SKM-1 (cell line): Measurements from ENCODE around the gene GNA15.

Experiments
- DNase-seq: peaks from one replicate; lab custom pipeline; 2025; ENCODE audit not compliant: unreplicated experiment; lab: John Stamatoyannopoulos, UW

GNA15 gene

GRCh38 chr19:3105641-3106508, 30.0 kb upstream of the GNA15 start:
- no peak for DNase-seq

DNA sequence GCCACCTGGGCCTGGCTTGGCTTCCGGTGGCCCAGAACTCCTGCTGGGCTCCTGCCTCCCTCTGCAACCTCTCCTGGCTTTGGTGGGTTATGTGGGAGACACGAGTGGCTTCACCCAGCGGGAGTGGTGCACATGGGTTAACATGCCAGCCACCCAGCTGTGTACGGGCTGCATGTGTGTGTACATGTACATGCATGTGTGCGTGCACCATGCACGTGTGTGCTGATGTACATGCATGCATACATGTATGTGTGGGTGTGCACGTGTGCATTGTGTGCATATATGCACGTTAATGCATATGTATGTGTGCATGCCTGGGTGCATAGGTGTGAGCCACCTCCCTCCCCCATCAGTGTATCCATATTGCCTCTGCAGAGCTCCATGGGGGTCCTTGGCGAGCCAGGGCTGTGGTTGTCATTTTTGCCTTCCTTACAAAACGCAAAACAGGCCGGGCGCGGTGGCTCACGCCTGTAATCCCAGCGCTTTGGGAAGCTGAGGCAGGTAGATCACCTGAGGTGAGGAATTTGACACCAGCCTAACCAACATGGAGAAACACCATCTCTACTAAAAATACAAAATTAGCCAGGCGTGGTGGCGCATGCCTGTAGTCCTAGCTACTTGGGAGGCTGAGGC, 29.2 kb upstream of the GNA15 start:
- DNase-seq = no peak

GRCh38 chr19:3107658-3108057, 28.2 kb upstream of the GNA15 start:
- DNase-seq = no peak

DNA sequence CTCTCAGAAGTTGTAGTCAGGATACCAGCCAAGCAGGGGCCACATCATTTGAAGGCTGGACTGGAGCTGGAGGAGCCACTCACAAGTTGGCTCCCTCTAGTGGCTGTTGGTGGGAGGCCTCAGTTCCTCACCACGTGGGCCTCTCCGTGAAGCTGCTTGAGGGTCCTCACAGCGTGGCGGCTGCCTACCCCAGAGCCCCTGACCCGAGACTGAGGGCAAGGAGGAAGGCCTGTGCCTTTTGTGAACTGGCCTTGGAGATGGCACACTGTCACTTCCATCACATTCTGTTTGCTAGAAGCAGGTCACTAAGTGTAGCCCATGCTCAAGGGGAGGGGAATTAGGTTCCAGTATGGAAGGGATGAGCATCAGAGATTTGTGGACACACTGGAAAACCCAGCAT, 27.1 kb upstream of the GNA15 start:
- DNase-seq = peak; percentile 84

DNA sequence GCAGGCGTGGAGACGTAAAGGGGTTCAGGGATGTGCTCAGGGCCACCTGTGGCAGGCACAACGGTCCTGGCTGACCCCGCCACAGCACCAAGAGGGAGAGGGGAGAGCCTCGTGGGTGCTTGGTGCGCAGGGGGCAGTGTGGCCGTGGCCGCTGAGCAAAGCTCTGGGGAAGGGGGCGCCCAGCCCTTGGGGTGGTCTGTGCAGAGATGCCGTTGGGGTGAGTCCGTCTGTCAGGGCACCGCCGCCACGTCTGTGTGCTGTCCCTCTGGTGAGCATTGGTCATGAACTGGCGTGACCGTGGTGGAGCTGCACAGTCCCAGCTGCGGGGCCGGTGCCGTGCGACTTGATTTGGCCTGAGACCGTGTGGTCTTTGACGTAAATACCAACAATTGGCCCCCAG, 26.3 kb upstream of the GNA15 start:
- no peak for DNase-seq

DNA sequence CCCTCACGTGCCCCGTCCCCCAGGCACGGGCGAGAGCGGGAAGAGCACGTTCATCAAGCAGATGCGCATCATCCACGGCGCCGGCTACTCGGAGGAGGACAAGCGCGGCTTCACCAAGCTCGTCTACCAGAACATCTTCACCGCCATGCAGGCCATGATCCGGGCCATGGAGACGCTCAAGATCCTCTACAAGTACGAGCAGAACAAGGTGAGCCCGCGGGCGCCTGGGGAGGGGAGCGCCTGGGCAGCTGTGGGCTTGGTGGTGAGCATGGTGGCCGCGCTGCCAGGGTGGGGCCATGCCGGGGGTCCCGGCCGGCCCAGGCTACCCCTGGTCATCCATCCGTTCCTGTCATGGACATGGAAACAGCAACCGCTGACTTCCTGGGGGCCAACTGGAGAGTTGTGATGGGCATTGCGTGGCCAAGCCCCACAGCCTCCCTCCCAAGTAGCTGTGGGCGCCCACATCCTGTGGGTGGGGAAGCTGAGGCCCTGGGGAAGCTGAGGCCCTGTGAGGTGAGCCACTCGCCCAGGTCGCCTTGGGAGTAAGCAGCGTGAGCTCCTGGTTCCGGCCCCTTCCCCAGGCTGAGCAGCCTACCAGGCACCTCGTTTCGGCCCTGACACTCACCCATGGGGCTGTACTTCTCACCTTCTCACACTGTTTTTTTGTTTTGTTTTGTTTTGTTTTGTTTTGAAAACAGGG, 25.6 kb upstream of the GNA15 start:
- DNase-seq = no peak

DNA sequence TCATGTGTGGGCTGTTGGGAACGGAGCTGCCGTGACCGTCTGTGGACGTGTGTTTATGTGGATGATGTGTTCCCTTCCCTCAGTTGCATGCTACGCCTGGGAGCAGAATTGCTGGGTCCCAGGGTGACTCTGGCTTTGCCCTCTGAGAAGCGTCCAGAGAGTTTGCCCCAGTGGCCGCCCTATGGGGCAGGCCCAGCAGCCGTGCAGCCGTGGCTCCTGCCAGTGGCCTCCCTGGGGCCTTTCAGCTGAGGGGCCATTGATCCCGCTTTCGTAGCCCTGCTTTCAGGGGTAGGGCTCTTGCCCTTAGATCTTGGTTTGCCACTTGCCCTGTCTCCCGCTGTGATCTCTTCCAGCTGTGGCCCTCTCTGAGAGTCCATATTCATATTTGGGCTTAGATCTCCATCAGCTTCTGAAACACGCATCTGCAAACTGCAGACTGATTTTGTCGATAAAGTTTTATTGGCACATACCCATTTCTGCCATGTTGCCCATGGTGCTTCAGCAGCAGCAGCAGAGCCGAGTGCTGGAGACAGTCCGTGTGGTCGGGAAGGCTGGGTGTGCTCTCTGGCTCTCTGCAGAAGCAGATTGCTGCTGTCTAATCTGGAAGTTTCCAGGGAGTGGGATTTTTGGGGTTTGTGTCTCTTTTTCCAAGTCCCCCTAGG, 24.1 kb upstream of the GNA15 start:
- DNase-seq = no peak

DNA sequence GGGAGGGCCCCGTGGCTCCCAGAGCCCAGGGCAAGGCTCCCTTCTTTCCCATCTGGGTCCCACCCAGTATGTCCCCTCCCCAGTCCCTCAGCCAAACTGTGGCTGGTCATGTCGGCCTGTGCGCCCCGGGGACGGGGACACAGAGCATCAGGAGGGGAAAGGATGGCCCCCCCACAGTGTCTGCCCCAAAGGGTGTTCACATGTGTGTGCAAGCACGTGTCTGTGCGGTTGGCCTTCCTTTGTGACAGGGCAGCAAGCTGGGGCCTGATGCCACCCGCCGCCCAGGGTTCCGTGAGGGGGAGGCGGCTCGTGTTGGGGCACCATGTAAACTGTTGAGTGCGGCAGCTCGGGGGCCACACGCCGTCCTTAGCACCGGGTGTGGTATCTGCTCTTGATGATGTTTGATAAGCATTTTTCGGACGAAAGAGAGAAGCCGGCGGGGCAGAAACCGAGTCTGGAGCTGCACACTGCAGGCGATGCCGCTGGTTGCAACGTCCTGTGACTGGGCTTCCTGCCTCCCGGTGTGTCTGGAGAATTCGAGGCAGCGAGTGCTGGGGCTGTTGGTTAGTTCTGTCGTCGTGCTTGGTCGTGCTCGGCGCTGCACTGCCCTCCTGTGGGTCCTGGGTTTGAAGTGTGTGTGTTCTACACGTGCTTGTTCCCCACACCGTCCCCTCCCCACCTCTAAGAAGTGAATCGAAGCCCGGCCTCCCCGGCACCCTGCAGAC, 23.3 kb upstream of the GNA15 start:
- no peak for DNase-seq

- no peak for DNase-seq
Measured at GRCh38 chr19:3113100-3114017, 22.5 kb upstream of the GNA15 start.

- no peak for DNase-seq
Measured at GRCh38 chr19:3114018-3114726, 21.7 kb upstream of the GNA15 start.

DNA sequence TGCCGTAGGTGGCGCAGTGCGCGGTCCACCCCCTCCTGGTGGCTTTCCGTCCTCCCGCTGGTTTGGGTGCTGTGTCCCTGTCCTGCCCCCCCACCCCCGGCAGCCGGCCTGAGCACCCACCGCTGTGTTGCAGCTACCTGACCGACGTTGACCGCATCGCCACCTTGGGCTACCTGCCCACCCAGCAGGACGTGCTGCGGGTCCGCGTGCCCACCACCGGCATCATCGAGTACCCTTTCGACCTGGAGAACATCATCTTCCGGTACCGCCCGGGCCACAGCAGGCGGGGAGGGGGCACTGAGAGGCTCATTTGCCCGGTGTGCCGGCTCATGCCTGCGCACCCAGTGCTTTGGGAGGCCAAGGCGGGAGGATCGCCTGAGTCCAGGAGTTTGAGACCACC, 21.0 kb upstream of the GNA15 start:
- DNase-seq = no peak

DNA sequence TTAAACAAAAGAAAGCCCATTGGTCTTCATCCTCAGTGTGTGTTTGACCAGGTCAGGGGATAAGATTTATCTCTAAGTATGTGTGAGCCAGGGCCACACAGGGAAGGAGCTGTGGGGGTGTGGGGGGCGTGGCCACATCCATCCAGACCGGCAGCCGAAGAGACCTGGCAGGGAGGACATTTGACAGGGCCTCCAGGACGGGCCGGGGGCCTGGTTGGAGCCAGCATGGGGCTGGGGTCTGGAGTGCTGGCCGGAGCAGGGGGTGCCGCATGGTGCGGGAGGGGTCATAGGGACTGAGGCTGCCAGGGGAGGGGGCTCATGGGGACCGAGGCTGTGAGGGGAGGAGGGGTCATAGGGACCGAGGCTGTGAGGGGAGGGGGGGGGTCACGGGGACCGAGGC, 20.4 kb upstream of the GNA15 start:
- no peak for DNase-seq

GRCh38 chr19:3115916-3116602, 19.8 kb upstream of the GNA15 start:
- no peak for DNase-seq

DNA sequence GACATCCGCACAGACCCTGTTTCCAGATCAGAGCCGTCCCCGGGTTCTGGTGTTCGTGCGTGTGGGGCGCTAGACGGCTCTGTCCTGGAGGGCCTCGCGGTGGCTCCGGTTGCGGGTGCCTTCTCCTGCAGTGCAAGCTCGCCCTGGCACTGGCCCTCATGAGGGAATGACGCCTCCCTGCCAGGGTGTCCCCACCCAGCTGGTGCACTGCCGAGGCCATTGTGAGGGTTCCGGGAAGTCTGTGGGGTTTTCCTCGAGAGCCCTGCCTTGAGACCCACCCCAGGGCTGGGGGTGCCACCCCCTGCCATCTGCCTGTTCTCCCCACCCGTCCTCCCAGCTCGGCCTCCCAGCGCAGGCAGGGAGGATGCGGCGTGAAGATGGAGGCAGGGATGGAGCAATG, 19.2 kb upstream of the GNA15 start:
- no peak for DNase-seq

- no peak for DNase-seq
Measured at GRCh38 chr19:3117716-3118115, 18.1 kb upstream of the GNA15 start.

- no peak for DNase-seq
Measured at GRCh38 chr19:3118232-3119070, 17.4 kb upstream of the GNA15 start.

DNA sequence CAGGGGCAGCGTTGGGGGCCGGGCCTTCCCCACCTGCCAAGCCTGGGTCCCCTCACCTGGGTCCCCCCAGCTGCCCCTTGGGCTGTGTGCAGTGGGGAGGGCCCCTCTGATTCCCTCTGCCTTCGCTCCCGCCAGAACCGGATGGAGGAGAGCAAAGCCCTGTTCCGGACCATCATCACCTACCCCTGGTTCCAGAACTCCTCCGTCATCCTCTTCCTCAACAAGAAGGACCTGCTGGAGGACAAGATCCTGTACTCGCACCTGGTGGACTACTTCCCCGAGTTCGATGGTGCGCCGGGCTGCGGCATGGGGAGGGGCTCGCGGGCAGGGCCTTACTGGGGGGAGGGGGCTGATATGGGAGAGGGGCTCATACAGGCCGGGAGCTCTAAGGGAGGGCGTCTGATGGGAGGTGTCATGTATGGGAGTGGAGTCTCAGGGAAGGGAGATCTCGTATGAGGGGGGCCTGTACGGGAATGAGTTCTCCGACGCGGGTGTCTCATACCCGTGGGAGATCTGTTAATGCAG, 16.7 kb upstream of the GNA15 start:
- DNase-seq = no peak
